Retinal pigment epithelial cell (primary cell): ENCODE data around the gene PTPRN2.

Source experiments
- DNase-seq: peaks from one replicate; pipeline ENCODE4 v3.0.0-alpha.2; 2010; ENCODE audit warnings: low read depth
- H3K4me3 ChIP-seq: 2 replicates; pipeline ENCODE4 v1.5.1; 2011; ENCODE audit warnings: mild to moderate bottlenecking, low read length, control low read depth, moderate library complexity
- CTCF ChIP-seq: conservative IDR thresholded peaks from 2 replicates; pipeline ENCODE4 v1.5.1; 2011; ENCODE audit warnings: low read depth, low read length, control low read depth, inconsistent platforms

The PTPRN2 gene

GRCh38 chr7:157623556-157623955 is 964.1 kb downstream of the PTPRN2 start:
- no peak overlapping the region for H3K4me3 ChIP-seq
- no peak for DNase-seq
- no peak for TF ChIP-seq CTCF

DNA sequence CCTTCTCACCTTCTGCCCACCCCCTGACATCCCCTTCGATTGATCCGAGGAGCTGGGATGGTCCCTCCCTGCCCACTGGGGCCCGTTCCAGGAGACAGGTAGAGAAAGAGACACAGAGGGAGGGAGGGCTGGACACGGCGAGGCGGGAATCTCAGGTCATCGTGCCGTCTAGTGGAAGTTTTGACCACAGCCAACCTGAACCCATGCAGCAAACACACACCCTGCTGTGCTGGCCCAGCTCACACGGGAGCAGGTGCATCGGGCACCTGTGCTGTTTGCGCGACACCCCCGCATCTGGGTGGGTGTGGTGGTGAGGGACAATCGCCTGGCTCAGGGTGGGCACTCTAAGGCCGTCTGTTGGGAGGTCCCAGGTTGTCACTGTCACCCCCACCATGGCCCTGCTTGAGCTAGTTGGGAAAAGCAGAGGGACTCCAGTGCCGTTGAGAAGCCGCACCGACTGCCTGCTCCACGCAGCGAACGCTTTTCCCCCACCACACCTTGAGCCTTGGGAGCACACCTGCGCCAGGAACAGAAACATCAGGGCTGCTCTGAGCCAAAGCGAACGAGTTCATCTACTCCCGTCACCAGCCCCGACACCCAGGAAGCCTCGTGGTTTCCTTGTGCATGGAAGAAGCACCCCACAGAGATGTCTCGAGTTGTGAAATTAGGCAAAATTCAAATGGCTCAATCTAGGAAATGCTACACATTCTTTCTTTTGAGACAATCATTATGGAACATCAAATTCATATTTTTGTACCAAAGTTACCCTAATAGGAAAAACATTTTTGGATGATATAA is 965.0 kb downstream of the PTPRN2 start:
- no peak overlapping the region for H3K4me3 ChIP-seq
- DNase-seq, result no peak
- TF ChIP-seq CTCF, result no peak

DNA sequence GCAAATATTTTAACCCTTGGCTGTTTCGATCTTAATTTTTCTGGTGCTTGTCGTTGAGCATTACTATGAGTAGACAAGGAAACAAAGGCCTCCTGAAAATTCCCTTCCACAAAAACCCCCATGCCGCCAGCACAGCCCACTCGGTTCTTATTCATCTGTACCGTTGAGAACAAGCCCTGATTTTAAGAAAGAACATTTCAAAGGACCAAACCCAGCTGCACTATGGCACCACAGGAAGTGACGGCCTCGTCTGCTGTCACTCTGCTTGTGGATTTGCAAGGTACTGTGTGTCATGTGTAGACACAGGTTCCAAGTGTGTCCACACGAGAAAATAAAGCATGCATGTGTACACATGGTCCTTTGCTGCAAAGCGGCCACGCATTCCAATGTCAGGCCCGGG is 965.6 kb downstream of the PTPRN2 start:
- TF ChIP-seq CTCF, result no peak
- no peak overlapping the region for H3K4me3 ChIP-seq
- no peak for DNase-seq

GRCh38 chr7:157621131-157621681 is 966.4 kb downstream of the PTPRN2 start:
- no peak overlapping the region for H3K4me3 ChIP-seq
- TF ChIP-seq CTCF, result no peak
- DNase-seq, result no peak

GRCh38 chr7:157620616-157621015 is 967.0 kb downstream of the PTPRN2 start:
- DNase-seq, result no peak
- no peak overlapping the region for H3K4me3 ChIP-seq
- no peak for TF ChIP-seq CTCF

DNA sequence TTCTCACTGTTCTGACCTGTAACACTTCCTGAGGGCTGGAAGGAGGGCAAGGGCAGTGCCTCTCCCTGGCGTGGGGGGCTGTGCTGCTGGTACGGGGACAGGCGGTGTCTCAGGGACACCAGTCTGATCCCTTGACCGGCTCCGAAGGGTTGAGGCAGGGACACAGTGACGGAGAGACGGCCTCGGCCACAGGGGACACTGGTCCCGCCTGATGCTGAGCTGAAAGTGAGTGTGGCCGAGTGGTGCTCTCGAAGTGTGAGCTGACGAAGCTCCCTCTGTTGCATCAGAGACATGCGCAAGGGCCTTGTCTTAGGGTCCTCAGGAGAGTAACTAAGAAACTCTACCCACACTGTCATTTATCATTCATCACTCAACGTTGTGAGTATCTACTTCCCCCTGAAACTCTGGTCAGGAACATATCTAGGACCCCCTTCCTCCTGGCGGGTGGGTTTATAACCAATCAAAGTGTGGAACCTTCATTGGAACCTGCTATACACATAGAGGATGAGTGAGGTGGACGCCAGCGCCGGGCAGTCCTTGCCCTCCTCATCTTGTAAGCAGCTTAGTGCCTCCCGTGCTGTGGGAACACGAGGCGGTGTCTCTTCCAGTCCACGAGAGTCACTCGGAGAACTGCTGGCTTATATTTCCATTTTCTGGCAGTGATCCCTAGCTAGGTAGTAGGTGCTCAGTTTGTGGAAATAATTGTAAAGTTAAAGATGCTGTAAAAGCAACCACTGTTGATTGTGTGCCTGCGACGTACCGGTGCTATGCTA is 967.7 kb downstream of the PTPRN2 start:
- no peak for TF ChIP-seq CTCF

More for the DNA sequence above, 967.7 kb downstream of the PTPRN2 start:
- DNase-seq, result no peak
- no peak overlapping the region for H3K4me3 ChIP-seq
